Esophagus squamous epithelium (tissue), 4 donors: ENCODE results near the gene OPN3.

Experiments
- CTCF ChIP-seq, 6 experiments: fragments of 450-650 bp in 4 of 6; fragments of 200-600 bp in 2 of 6; sonication (generic) in 2 of 6; IDR thresholded peaks; one replicate each; pipeline ENCODE4 v1.5.1; 2016 to 2019; ENCODE audit warnings: antibody characterized with exemption in 6 of 6, mild to moderate bottlenecking in 4 of 6, moderate library complexity in 4 of 6
- POLR2A ChIP-seq, 4 donors: fragments of 450-650 bp; IDR thresholded peaks; one replicate each; pipeline ENCODE4 v1.6.1; 2017; ENCODE audit warnings: antibody characterized with exemption in 4 of 4, mild to moderate bottlenecking in 4 of 4, moderate library complexity in 3 of 4

GRCh38 chr1:241638909-241639622, 1.1 kb downstream of the OPN3 start:
- TF ChIP-seq POLR2A (IDR thresholded peaks at IDR 0.05) (no peak), CTCF (IDR thresholded peaks at IDR 0.05) (no peak)
